K562 (cell line): ENCODE results near the gene POLD4. TPM values are rescaled to one million over a fixed set of nuclear protein-coding genes. Genes with fewer than 3 reads are reported as not detected.

Experiments
- COPS2 ChIP-seq: fragments of 450-650 bp; conservative IDR thresholded peaks from 2 replicates; pipeline ENCODE4 v1.6.1; 2016; ENCODE audit warnings: mild to moderate bottlenecking, moderate library complexity
- EGR1 ChIP-seq: fragments of 450-650 bp; conservative IDR thresholded peaks from 2 replicates; pipeline ENCODE4 v1.6.1; 2017; ENCODE audit warnings: mild to moderate bottlenecking
- FOS ChIP-seq: IDR thresholded peaks from 3 replicates; pipeline ENCODE4 v1.6.1; 2011; ENCODE audit not compliant: insufficient read length; ENCODE audit errors: extremely low read depth
- GTF2B ChIP-seq: IDR thresholded peaks from 2 replicates; pipeline ENCODE4 v1.6.1; 2011; ENCODE audit not compliant: insufficient read length; ENCODE audit errors: extremely low read depth
- HMG20B ChIP-seq: fragments of 250-450 bp; sonication (Bioruptor Pico); IDR thresholded peaks from 2 replicates; pipeline ENCODE4 v1.5.0; 2021; ENCODE audit warnings: mild to moderate bottlenecking
- HOMEZ ChIP-seq: fragments of 250-450 bp; sonication (Bioruptor Pico); IDR thresholded peaks from 2 replicates; pipeline ENCODE4 v1.4.0; 2020; ENCODE audit warnings: mild to moderate bottlenecking, moderate library complexity
- HOXB6 ChIP-seq: fragments of 250-450 bp; sonication (Bioruptor Pico); IDR thresholded peaks from 2 replicates; pipeline ENCODE4 v1.5.1; 2022; ENCODE audit warnings: mild to moderate bottlenecking, borderline replicate concordance
- KLF10 ChIP-seq: fragments of 250-450 bp; sonication (Bioruptor Pico); IDR thresholded peaks from 2 replicates; pipeline ENCODE4 v1.6.1; 2021; ENCODE audit warnings: matching md5 sums
- PKNOX1 ChIP-seq: fragments of 450-650 bp; IDR thresholded peaks from 2 replicates; pipeline ENCODE4 v1.6.1; 2016
- PML ChIP-seq: IDR thresholded peaks from 2 replicates; pipeline ENCODE4 v1.6.1; 2012; ENCODE audit warnings: low read length, inconsistent platforms
- RAD51 ChIP-seq: fragments of 450-650 bp; IDR thresholded peaks from 2 replicates; pipeline ENCODE4 v1.7.1; 2016; ENCODE audit warnings: low read depth, mild to moderate bottlenecking, borderline replicate concordance
- RFX5 ChIP-seq: IDR thresholded peaks from 2 replicates; pipeline ENCODE4 v1.6.1; 2011; ENCODE audit warnings: low read depth, mild to moderate bottlenecking, improper control_type of control experiment, low read length
- SLC30A9 ChIP-seq: fragments of 250-450 bp; sonication (Bioruptor Pico); IDR thresholded peaks from 2 replicates; pipeline ENCODE4 v1.8.0; 2022; ENCODE audit warnings: mild to moderate bottlenecking, moderate library complexity
- SMAD1 ChIP-seq: fragments of 150-350 bp; IDR thresholded peaks from 2 replicates; pipeline ENCODE4 v1.6.1; 2014; ENCODE audit warnings: low read length, low read depth; ENCODE audit not compliant: partially characterized antibody
- SMC3 ChIP-seq: conservative IDR thresholded peaks from 2 replicates; pipeline ENCODE4 v1.6.1; 2011; ENCODE audit warnings: low read depth, low read length, improper control_type of control experiment; ENCODE audit not compliant: insufficient read depth
- ZNF232 ChIP-seq: sonication (generic); formaldehyde crosslinking; IDR thresholded peaks from 2 replicates; pipeline ENCODE4 v1.8.0; 2022; ENCODE audit warnings: mild to moderate bottlenecking, missing genetic modification reagents
- ZNF239 ChIP-seq: fragments of 250-450 bp; sonication (Bioruptor Pico); IDR thresholded peaks from 2 replicates; pipeline ENCODE4 v1.4.0; 2020; ENCODE audit warnings: mild to moderate bottlenecking
- ZNF316 ChIP-seq: fragments of 450-650 bp; IDR thresholded peaks from 2 replicates; pipeline ENCODE4 v1.6.1; 2016
- ZNF449 ChIP-seq: fragments of 250-450 bp; sonication (Bioruptor Pico); IDR thresholded peaks from 2 replicates; pipeline ENCODE4 v1.8.0; 2022; ENCODE audit warnings: moderate library complexity, mild to moderate bottlenecking, inconsistent platforms
- ZNF75A ChIP-seq: fragments of 450-650 bp; formaldehyde crosslinking; IDR thresholded peaks from 2 replicates; pipeline ENCODE4 v1.4.0; 2020; ENCODE audit warnings: mild to moderate bottlenecking
- polyA plus RNA-seq, 8 experiments: library from polyadenylated mRNA; depleted of rRNA in 4 of 8; stranded (reverse) in 5 of 8; unstranded in 3 of 8; fragments of >200 nt; fragmentation: Nextera tagmentation in 2 of 8; fragmentation: Illumina TruSeq in 1 of 8; extraction: Ambion mirVana in 2 of 8; extraction: Trizol in 1 of 8; gene quantifications; 2 replicates each; pipeline versions ENCODE4 v1.2.1 to v1.2.3, GENCODE V29; 2011 to 2014; ENCODE audit warnings: inconsistent platforms in 1 of 8, missing spikeins in 1 of 8
- total RNA-seq, 7 experiments: library from RNA; depleted of rRNA in 6 of 7; stranded (reverse); fragments of >200 nt in 6 of 7; fragmentation: Illumina TruSeq in 2 of 7; extraction: Trizol in 2 of 7; gene quantifications; 2 replicates each; pipeline versions ENCODE4 v1.2.1 to v1.2.3, GENCODE V29; 2011 to 2021; ENCODE audit warnings: low replicate concordance in 1 of 7
- TF ChIP-seq, protein P1 (sequence below): fragments of 450-650 bp; formaldehyde crosslinking; conservative IDR thresholded peaks from 2 replicates; pipeline ENCODE4 v1.4.0; 2022; ENCODE audit warnings: mild to moderate bottlenecking, missing genetic modification characterization
- TF ChIP-seq, protein P2 (sequence below): sonication (generic); formaldehyde crosslinking; IDR thresholded peaks from 2 replicates; pipeline ENCODE4 v1.8.0; 2022; ENCODE audit warnings: mild to moderate bottlenecking, missing genetic modification reagents

Gene POLD4
- total and polyA plus RNA-seq, 9 of the 15 experiments (the other 6 are each of a cell fraction or from before 2014, with no cell fraction given) = 5.8 to 64.5 (median 18.3) TPM

- no peak for TF ChIP-seq HOMEZ (CRISPR knock-in tag)
- TF ChIP-seq SMAD1 = no peak
- no peak for TF ChIP-seq ZNF239 (CRISPR knock-in tag)
- TF ChIP-seq PML = no peak
- no peak for TF ChIP-seq KLF10 (CRISPR knock-in tag)
- peak; percentile 33; the same call in 1 of the 2 replicates for TF ChIP-seq PKNOX1
- peak; percentile 81 for TF ChIP-seq EGR1
- no peak for TF ChIP-seq RFX5
- TF ChIP-seq, protein P1, sequence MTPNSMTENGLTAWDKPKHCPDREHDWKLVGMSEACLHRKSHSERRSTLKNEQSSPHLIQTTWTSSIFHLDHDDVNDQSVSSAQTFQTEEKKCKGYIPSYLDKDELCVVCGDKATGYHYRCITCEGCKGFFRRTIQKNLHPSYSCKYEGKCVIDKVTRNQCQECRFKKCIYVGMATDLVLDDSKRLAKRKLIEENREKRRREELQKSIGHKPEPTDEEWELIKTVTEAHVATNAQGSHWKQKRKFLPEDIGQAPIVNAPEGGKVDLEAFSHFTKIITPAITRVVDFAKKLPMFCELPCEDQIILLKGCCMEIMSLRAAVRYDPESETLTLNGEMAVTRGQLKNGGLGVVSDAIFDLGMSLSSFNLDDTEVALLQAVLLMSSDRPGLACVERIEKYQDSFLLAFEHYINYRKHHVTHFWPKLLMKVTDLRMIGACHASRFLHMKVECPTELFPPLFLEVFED (CRISPR knock-in tag) = 0 out of 2 replicates have a peak, but pooled peaks have one; percentile 23
- TF ChIP-seq GTF2B = no peak
- peak; percentile 92 for TF ChIP-seq ZNF316
- TF ChIP-seq SMC3 = peak; percentile 24; the same call in 1 of the 2 replicates
- TF ChIP-seq, protein P2, sequence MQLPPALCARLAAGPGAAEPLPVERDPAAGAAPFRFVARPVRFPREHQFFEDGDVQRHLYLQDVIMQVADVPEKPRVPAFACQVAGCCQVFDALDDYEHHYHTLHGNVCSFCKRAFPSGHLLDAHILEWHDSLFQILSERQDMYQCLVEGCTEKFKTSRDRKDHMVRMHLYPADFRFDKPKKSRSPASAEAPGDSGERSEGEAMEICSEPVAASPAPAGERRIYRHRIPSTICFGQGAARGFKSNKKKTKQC (CRISPR knock-in tag) = no peak
- no peak for TF ChIP-seq FOS
- TF ChIP-seq COPS2 = no peak
- no peak for TF ChIP-seq RAD51
- no peak for TF ChIP-seq ZNF75A (CRISPR knock-in tag)
- no peak for TF ChIP-seq SLC30A9 (CRISPR knock-in tag)
- no peak for TF ChIP-seq HMG20B (CRISPR knock-in tag)
- no peak for TF ChIP-seq ZNF449 (CRISPR knock-in tag)
- no peak for TF ChIP-seq ZNF232 (CRISPR knock-in tag)
- no peak for TF ChIP-seq HOXB6 (CRISPR knock-in tag)
These were observed 20.6 kb upstream of the POLD4 start (continued) for GRCh38 chr11:67373648-67374570.
